Body of pancreas (tissue), 4 donors: Measurements from ENCODE around the gene LDB2.

Experiments used
- POLR2A ChIP-seq, 3 donors: fragments of 450-650 bp; IDR thresholded peaks; one replicate each; pipeline ENCODE4 v1.6.1; 2016; ENCODE audit warnings: antibody characterized with exemption in 3 of 3, mild to moderate bottlenecking in 2 of 3
- TF ChIP-seq, protein P1 (sequence below), 7 experiments: fragments of 450-650 bp in 4 of 7; fragments of 200-600 bp in 3 of 7; sonication (generic) in 3 of 7; IDR thresholded peaks; one replicate each; pipeline ENCODE4 v1.5.1; 2016 to 2019; ENCODE audit warnings: antibody characterized with exemption in 7 of 7

DNA sequence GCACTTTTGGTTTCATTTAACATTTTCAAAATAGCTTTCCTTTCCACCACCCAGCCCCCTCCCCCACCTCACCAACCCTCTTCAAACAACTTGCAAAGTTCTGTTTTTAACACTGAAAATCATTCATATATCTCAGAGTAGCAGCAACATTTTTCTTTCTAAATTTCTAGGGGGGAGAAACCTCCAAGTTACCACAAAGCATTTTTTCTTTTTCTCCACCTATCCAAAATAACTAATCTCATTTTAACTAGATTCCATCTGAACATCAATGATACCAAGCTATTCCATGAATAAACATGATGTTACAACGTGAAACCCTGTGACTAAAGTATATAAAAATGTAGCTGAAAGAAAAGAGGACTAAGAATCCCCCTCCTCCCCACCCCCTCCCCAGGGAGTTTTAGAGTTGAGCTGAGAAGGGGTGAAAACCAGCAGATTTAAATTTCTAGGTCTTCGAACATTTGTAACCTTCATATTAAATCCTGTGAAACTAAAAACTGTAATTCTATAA, 5.2 kb downstream of the LDB2 start:
- TF ChIP-seq POLR2A (IDR thresholded peaks at IDR 0.05), result no peak
- TF ChIP-seq, protein P1, sequence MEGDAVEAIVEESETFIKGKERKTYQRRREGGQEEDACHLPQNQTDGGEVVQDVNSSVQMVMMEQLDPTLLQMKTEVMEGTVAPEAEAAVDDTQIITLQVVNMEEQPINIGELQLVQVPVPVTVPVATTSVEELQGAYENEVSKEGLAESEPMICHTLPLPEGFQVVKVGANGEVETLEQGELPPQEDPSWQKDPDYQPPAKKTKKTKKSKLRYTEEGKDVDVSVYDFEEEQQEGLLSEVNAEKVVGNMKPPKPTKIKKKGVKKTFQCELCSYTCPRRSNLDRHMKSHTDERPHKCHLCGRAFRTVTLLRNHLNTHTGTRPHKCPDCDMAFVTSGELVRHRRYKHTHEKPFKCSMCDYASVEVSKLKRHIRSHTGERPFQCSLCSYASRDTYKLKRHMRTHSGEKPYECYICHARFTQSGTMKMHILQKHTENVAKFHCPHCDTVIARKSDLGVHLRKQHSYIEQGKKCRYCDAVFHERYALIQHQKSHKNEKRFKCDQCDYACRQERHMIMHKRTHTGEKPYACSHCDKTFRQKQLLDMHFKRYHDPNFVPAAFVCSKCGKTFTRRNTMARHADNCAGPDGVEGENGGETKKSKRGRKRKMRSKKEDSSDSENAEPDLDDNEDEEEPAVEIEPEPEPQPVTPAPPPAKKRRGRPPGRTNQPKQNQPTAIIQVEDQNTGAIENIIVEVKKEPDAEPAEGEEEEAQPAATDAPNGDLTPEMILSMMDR (IDR thresholded peaks at IDR 0.05), result no peak
